ENCODE results near the gene ZNF285.

- TF ChIP-seq CTCF (conservative IDR thresholded peaks at IDR 0.05; ENCODE audit: low read depth, low read length): no peak
- no peak for TF ChIP-seq EZH2 (IDR thresholded peaks at IDR 0.05; ENCODE audit: borderline replicate concordance, low read depth, low read length, poor library complexity, severe bottlenecking)
These were observed 37.0 kb upstream of the ZNF285 start for GRCh38 chr19:44438441-44438840.

All from A673 (cell line).